T-helper 2 cell treated with Interferon-gamma antibody and Interleukin-4, amounts not matched to agents 100 ng/mL and 5 ng/mL, for 36 hours (primary cell): ENCODE data around the gene TTC27. TPM values are rescaled to one million over a fixed set of nuclear protein-coding genes. Genes with fewer than 3 reads are reported as not detected.
"Not testable (repeated sequence)": the region's sequence is repeated elsewhere in the genome, so short reads cannot be mapped to it uniquely, and the experiment has no call there.

Experiments used
- intact Hi-C: fragments of 100-400 bp; cut with micrococcal nuclease; formaldehyde crosslinking; loops from one replicate; pipeline ENCODE4 v1.15.1; 2023
- total RNA-seq: library from RNA; stranded (reverse); gene quantifications from 2 replicates; pipeline ENCODE4 v1.2.3, GENCODE V29; 2022

Gene TTC27
- 23.6 and 28.0 TPM in 2 replicates for total RNA-seq

DNA sequence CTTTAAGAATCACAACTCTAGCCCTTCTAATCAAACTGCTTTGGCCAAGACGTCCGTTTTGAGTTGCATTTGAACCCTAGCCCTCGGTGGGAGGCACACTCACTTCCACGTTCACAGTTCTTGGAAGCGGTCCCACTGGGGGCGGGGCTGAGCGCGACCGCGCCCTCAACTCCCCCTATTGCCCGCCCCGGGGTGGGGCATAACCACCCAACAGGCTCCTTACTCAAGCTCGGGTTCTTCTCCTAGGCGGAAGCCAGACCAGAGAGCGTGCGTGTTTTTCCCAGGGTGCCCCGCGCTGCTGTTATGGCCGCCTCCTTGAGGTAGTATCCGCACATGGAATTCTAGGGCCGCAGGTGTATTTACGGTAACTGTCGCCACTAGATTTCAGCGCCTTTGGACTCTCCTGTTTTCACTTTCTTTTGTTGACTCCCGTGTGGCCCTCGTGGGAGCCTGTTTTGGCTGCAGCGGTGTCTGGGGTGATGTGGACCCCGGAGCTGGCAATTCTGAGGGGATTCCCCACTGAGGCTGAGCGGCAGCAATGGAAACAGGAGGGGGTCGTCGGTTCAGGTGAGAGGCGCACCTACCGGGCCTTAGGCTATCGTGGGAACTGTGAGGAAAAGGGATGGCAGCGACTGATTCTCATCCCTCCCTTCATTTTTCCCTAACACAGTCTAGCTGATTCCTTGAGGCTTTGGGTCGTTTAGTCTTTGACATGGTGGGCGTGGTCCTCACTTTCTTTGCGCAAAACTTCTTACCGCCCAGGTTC lies at the start of gene TTC27:
TTC27 (plus strand) TSS at position 237 of the 766 bp plus-strand sequence; CDS start at position 480, 243 bp downstream.
- intact Hi-C loops, result loop anchor here (1.0 to 5.0 kb wide), 9 partner anchors 35 to 971 kb away; partner anchors contain the start of genes BIRC6, FAM98A, LTBP1 and RASGRP3

GRCh38 chr2:32591669-32592463 lies 36.0 kb upstream of the TTC27 start:
- intact Hi-C loops, result loop anchor here (2.0 to 10.0 kb wide), 3 partner anchors 19 to 883 kb away; partner anchors contain the start of gene RASGRP3

GRCh38 chr2:32594573-32594972 lies 33.3 kb upstream of the TTC27 start:
- intact Hi-C loops, result loop anchor here (10.0 kb wide), 1 partner anchor 880 kb away; the partner anchor contains the start of gene RASGRP3

GRCh38 chr2:32611366-32611765 lies 16.5 kb upstream of the TTC27 start:
- intact Hi-C loops, result no loop called here

DNA sequence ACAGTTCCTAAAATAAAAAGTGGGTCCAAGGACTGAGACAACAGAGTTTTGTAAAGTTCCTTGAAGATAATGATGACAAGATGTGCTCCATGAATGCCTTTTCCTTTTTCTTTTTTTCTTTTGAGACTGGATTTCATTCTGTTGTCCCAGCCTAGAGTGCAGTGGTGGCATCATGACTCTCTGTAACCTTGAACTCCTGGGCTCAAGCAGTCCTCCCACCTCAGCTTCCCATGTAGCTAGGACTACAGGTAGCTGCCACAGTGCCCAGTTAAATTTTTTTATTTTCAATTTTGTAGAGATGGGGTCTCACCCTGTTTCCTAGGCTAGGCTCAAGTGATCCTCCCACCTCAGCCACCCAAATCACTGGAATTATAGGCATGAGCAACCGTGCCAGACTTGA lies 16.1 kb upstream of the TTC27 start:
- intact Hi-C loops, result no loop called here

GRCh38 chr2:32614084-32614483 lies 13.8 kb upstream of the TTC27 start:
- intact Hi-C loops, result no loop called here

- intact Hi-C loops, result no loop called here
Observed at GRCh38 chr2:32617599-32618189, 10.2 kb upstream of the TTC27 start.

DNA sequence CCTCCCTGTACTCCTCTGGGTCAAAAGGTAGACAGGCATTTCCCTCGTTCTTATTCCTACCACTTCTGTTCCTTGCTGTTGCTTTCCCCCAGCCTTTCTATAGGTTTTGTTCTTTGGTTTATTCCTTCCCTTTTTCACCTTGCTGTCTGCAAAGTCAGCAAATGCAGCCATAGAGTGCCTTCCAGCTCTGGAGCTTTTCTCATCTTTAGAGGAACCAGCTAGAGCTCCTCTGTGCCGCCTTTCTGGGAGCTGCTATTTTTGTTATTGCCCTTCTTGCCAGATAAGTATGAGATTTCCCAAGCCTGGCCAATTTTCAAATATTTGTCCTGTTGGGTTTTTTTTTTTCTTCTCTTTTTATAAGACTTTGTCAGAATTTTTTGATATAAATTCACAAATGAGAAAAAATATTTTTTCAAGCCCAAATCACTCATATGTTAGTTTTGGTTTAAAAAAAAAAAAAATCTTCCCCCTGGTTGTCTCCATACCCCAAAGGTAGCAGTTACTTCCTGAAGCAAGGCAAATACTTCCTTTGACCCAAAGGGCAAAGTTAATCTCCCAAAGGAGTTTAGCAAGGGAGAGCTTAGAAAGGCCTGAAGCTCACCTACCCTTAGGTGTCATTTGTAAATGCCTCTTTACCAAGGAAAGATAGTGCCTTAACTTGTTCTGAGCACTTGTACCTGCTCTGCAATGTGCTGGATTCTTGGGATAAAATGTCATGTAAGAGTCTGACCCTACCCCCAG lies 5.1 kb upstream of the TTC27 start:
- intact Hi-C loops, result no loop called here

DNA sequence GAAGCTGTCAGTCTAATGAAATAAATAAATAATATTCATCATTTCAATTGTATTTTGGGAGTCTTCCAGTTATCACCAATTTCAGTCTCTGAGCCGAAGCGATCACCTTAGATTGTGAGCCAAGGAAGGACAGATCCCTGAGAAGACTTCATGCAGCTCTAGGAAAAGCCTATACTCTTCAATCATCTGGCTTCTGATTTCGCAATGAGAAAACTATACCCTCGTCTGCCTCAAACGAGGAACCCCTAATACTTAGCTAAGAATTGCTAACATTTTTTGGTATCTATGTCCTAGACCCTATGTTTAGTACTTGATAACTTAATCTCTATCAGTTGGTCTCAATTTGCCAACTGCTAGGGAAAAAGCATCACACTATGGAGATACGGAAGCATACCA lies 4.5 kb upstream of the TTC27 start:
- intact Hi-C loops, result no loop called here

DNA sequence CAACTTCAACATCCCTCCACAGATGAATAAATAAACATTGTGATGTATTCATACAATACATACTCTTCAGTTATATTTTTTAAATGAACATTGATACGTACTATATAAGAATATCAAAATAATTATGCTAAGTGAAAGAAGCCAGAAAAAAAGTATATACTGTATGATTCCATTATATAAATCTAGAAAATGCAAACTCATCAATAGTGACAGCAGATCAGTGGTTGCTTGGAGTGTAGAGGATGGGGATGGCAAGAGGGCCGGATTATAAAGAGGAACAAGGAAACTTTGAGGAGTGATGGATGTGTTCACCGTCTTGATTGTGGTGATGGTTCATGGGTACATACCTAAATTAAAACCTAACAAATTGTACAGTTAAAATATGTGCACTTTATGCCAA lies 3.0 kb upstream of the TTC27 start:
- intact Hi-C loops, result loop anchor here (5.0 kb wide), 2 partner anchors 73 to 957 kb away; no protein-coding TSS in a partner anchor

- intact Hi-C loops, result loop anchor here (2.0 to 5.0 kb wide), 3 partner anchors 34 to 956 kb away; no protein-coding TSS in a partner anchor
Observed at GRCh38 chr2:32626639-32627221, 1.1 kb upstream of the TTC27 start.

DNA sequence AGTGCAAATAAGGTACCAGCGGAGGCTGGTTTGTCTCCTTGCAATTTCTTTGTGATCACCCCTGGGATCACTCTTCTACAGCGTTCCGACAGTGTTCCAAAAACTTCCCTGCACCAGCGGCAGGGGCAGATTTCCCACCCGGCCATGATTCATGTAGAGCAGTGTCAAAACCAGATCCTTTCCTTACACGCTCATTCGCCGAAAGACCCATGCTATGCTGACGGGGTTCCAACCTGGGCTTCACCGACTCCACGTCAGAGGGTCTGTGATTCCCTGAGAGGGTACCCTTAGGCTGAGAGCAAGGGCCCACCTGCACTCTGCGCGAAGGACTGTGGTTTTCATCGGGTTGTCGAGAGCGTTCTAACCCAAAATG lies 423 bp upstream of the TTC27 start:
- intact Hi-C loops, result loop anchor here (2.0 to 5.0 kb wide), 3 partner anchors 35 to 955 kb away; no protein-coding TSS in a partner anchor

- intact Hi-C loops, result no loop called here
Observed at GRCh38 chr2:32632089-32632488, 4.2 kb downstream of the TTC27 start.

- intact Hi-C loops, result no loop called here
Observed at GRCh38 chr2:32633040-32633439, 5.2 kb downstream of the TTC27 start.

DNA sequence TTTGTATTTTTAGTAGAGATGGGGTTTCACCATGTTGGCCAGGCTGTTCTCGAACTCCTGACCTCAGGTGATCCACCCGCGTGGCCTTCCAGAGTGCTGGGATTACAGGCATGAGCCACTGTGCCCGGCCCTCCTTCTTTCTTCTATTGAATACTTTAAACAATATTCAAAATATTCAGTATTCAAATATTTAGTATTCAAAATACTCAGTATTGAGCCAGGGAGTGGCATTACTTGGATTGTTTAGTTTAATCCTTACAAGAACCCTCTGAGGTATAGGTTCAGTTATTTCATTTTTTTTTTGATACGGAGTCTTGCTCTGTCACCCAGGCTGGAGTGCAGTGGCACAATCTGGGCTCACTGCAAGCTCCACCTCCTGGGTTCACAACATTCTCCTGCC lies 10.7 kb downstream of the TTC27 start:
- intact Hi-C loops, result not testable (repeated sequence)

- intact Hi-C loops, result no loop called here
Observed at GRCh38 chr2:32641180-32641579, 13.3 kb downstream of the TTC27 start.

GRCh38 chr2:32647180-32647651 lies 19.4 kb downstream of the TTC27 start:
- intact Hi-C loops, result no loop called here

DNA sequence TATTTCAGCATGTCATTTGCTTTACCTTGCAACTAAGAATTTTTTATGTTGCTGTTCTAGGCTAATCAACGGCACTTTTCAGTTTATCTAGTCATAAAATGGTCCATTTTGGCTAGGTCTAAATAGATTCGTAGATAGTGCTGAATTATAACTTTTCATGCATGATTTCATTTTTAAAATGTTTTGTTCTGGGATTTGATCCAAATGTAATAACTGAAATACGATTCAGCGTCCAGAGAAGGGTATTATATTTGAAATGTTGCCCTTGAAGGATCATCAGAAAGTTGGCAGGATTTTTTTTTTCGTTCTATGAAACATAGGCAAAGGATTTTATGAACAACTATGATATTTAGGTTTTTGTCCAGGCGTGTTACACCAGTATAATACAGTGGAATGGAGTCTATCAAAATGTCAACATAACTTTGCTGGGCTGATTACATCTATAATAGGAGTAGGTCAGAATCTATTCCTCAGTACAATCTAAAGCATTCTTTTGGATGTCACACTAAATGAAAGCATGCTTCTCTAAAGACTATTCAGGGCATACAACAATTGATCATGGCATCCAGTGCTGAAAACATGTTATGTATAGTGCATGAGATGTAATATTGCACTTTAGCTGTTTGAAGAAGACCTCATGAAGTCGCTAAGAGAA lies 24.8 kb downstream of the TTC27 start:
- intact Hi-C loops, result no loop called here

DNA sequence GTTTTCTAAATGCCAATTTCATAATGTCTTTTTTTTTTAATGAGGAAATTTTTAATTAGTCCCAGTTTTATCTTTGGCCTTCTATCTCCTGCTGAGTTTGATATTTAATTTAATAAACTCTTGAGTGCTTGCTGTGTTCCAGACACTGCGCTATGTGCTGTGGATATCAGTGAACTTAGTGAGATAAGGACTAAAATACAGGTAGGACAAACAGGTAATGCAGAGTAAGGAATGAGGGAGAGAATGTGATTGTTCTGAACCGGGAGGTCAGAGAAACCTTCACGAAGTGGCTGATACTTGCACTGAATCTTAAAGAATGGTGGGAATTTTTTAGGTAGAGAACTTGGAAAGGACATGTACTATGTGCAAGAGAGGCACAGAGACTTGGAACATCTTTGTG lies 28.2 kb downstream of the TTC27 start:
- intact Hi-C loops, result no loop called here

DNA sequence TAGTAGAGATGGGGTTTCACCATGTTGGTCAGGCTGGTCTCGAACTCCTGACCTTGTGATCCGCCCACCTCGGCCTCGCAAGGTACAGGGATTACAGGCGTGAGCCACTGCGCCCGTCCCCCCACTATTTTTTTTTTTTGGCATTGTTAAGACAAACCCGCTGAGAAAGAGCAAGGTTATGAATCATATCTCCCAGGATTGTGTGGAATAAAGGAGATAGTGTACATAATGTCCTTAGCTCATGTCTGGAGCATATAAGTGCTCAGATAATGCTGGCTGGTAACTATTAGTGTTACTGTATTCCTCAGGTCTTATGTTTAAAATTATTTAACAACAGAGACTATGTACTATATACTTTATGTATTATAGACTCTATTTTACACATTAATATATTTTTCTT lies 36.0 kb downstream of the TTC27 start:
- intact Hi-C loops, result no loop called here
